ENCODE results near the gene ACP3.
"Not testable (repeated sequence)": the region's sequence is repeated elsewhere in the genome, so short reads cannot be mapped to it uniquely, and the experiment has no call there.

Gene ACP3

DNA sequence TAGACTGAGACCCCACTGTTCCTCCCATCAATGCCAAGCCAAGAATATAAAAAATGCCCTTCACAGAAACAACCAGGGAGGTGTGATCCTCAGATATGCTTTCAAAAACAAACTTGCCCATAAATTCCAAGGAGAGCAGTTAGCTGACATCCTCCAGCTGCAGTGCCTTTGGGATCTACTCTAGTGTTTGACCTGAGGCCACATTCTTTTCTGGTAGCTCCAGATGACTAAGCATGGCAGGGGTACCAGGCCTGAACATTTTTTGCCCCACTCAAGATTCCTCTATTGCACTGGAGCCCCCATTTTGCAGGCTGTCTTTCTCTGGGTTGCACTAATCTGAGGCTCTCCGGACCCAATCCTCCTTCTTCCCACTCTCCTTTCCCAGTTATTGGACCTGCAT, 27.9 kb upstream of the ACP3 start:
- no peaks in the 10 kb centered on the region for H3K9me3 ChIP-seq (ENCODE audit: control insufficient read depth, low read depth, low read length)

DNA sequence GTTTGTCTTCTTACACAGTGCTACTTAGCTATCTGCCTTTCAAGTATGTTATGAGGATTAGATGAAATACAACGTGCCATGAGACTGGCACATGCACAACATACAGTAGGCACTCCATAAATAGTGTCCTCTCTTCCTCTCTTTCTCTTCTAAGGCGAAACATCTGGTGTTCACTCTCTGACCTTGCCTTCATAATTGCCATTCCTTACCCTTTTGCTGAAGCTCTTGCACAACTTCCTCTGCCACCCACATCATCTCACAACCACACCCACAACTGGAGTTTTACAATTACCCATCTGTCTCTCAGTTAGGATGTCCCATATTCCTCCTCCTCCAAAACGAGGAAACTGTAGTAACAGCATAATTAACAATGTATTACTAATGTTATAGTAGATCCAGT, 26.4 kb upstream of the ACP3 start:
- Histone ChIP-seq H3K27ac (ENCODE audit: low read length) (no peak overlapping the region), H3K36me3 (ENCODE audit: control insufficient read depth, low read depth, low read length) (no peaks in the 10 kb centered on the region), H3K27me3 (ENCODE audit: control insufficient read depth, insufficient read depth, low read length) (no peaks in the 10 kb centered on the region), H3K4me1 (ENCODE audit: control insufficient read depth, low read depth, low read length) (peaks cover 5% of the 10 kb centered on the region), H3K4me3 (ENCODE audit: low read length) (no peak overlapping the region), H3K9ac (ENCODE audit: low read length) (no peak overlapping the region), H3K9me3 (ENCODE audit: control insufficient read depth, low read depth, low read length) (no peaks in the 10 kb centered on the region)

More for the DNA sequence above, 27.9 kb upstream of the ACP3 start:
- Histone ChIP-seq H3K9ac (ENCODE audit: low read length) (no peak overlapping the region), H3K36me3 (ENCODE audit: control insufficient read depth, low read depth, low read length) (no peaks in the 10 kb centered on the region), H3K27ac (ENCODE audit: low read length) (no peak overlapping the region), H3K4me3 (ENCODE audit: low read length) (no peak overlapping the region), H3K4me1 (ENCODE audit: control insufficient read depth, low read depth, low read length) (peaks cover 20% of the 10 kb centered on the region), H3K27me3 (ENCODE audit: control insufficient read depth, insufficient read depth, low read length) (no peaks in the 10 kb centered on the region)

GRCh38 chr3:132292042-132292441, 25.2 kb upstream of the ACP3 start:
- Histone ChIP-seq H3K9ac (ENCODE audit: low read length) (no peak overlapping the region), H3K27me3 (ENCODE audit: control insufficient read depth, insufficient read depth, low read length) (no peaks in the 10 kb centered on the region), H3K27ac (ENCODE audit: low read length) (no peak overlapping the region), H3K4me3 (ENCODE audit: low read length) (no peak overlapping the region), H3K36me3 (ENCODE audit: control insufficient read depth, low read depth, low read length) (no peaks in the 10 kb centered on the region), H3K9me3 (ENCODE audit: control insufficient read depth, low read depth, low read length) (no peaks in the 10 kb centered on the region), H3K4me1 (ENCODE audit: control insufficient read depth, low read depth, low read length) (no peaks in the 10 kb centered on the region)

- Histone ChIP-seq H3K27me3 (ENCODE audit: control insufficient read depth, insufficient read depth, low read length) (no peaks in the 10 kb centered on the region), H3K4me3 (ENCODE audit: low read length) (no peak overlapping the region), H3K27ac (ENCODE audit: low read length) (no peak overlapping the region), H3K36me3 (ENCODE audit: control insufficient read depth, low read depth, low read length) (no peaks in the 10 kb centered on the region), H3K9ac (ENCODE audit: low read length) (no peak overlapping the region), H3K9me3 (ENCODE audit: control insufficient read depth, low read depth, low read length) (no peaks in the 10 kb centered on the region), H3K4me1 (ENCODE audit: control insufficient read depth, low read depth, low read length) (no peaks in the 10 kb centered on the region)
Observed at GRCh38 chr3:132293251-132293650, 24.0 kb upstream of the ACP3 start.

DNA sequence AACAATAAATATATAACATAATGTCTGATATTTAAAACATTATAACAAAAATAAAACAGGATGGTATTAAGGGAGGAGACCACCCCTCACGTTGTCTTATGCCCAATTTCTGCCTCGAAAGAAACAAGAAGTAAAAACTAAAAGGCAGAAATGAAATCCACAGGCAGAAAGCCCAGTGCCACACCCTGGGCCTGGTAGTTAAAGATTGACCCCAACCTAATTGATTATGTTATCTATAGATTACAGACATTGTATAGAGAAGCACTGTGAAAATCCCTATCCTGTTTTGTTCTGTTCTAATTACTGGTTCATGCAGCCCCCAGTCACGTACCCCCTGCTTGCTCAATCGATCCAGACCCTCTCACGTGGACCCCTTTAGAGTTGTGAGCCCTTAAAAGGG, 22.3 kb upstream of the ACP3 start:
- Histone ChIP-seq H3K27me3 (ENCODE audit: control insufficient read depth, insufficient read depth, low read length) (no peaks in the 10 kb centered on the region), H3K4me1 (ENCODE audit: control insufficient read depth, low read depth, low read length) (no peaks in the 10 kb centered on the region), H3K9ac (ENCODE audit: low read length) (no peak overlapping the region), H3K9me3 (ENCODE audit: control insufficient read depth, low read depth, low read length) (no peaks in the 10 kb centered on the region), H3K27ac (ENCODE audit: low read length) (no peak overlapping the region), H3K36me3 (ENCODE audit: control insufficient read depth, low read depth, low read length) (no peaks in the 10 kb centered on the region), H3K4me3 (ENCODE audit: low read length) (no peak overlapping the region)

- not testable (repeated sequence) for H3K27me3 ChIP-seq (ENCODE audit: control insufficient read depth, insufficient read depth, low read length)
Observed at GRCh38 chr3:132303336-132304201, 13.6 kb upstream of the ACP3 start.

DNA sequence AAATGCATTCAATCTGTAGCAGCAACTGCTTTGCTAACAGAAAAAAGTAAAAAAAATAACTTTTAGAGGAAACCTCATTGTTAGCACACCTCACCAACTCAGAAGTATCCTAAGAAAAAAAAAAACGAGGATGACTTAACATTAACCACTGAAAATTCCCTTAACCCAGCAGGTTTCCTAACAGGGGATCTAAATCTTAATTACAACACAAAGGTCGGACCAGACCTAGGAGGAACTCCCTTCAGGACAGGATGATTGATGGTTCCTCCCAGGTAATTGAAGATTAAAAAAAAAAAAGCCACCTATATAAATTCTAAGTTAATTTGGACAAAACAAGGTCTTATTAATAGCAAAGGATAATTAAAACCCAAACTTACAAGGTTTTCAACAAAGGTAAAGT, 12.9 kb upstream of the ACP3 start:
- peaks cover 10% of the 10 kb centered on the region for H3K9me3 ChIP-seq (ENCODE audit: control insufficient read depth, low read depth, low read length)
- H3K36me3 ChIP-seq (ENCODE audit: control insufficient read depth, low read depth, low read length); H3K4me3 ChIP-seq (ENCODE audit: low read length); H3K9ac ChIP-seq (ENCODE audit: low read length); H3K27me3 ChIP-seq (ENCODE audit: control insufficient read depth, insufficient read depth, low read length); H3K27ac ChIP-seq (ENCODE audit: low read length): not testable (repeated sequence)
- H3K4me1 ChIP-seq (ENCODE audit: control insufficient read depth, low read depth, low read length): peaks cover 11% of the 10 kb centered on the region

More at GRCh38 chr3:132303336-132304201, 13.6 kb upstream of the ACP3 start:
- H3K9ac ChIP-seq (ENCODE audit: low read length); H3K27ac ChIP-seq (ENCODE audit: low read length); H3K4me3 ChIP-seq (ENCODE audit: low read length); H3K36me3 ChIP-seq (ENCODE audit: control insufficient read depth, low read depth, low read length): not testable (repeated sequence)
- Histone ChIP-seq H3K9me3 (ENCODE audit: control insufficient read depth, low read depth, low read length) (peaks cover 10% of the 10 kb centered on the region), H3K4me1 (ENCODE audit: control insufficient read depth, low read depth, low read length) (peaks cover 11% of the 10 kb centered on the region)

DNA sequence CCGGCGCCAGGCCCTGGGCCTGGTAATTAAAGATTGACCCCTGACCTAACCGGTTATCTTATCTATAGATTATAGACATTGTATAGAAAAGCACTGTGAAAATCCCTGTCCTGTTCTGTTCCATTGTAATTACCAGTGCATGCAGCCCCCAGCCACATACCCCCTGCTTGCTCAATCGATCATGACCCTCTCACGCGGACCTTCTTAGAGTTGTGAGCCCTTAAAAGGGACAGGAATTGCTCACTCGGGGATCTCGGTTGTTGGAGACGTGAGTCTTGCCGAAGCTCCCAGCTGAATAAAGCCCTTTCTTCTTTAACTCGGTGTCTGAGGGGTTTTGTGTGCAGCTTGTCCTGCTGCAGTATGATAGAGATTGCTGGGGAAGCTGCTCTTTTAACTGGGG, 7.2 kb upstream of the ACP3 start:
- H3K9me3 ChIP-seq (ENCODE audit: control insufficient read depth, low read depth, low read length); H3K27me3 ChIP-seq (ENCODE audit: control insufficient read depth, insufficient read depth, low read length); H3K4me3 ChIP-seq (ENCODE audit: low read length); H3K27ac ChIP-seq (ENCODE audit: low read length); H3K4me1 ChIP-seq (ENCODE audit: control insufficient read depth, low read depth, low read length); H3K36me3 ChIP-seq (ENCODE audit: control insufficient read depth, low read depth, low read length); H3K9ac ChIP-seq (ENCODE audit: low read length): not testable (repeated sequence)

- no peak overlapping the region for H3K4me3 ChIP-seq (ENCODE audit: low read length)
- no peaks in the 10 kb centered on the region for H3K27me3 ChIP-seq (ENCODE audit: control insufficient read depth, insufficient read depth, low read length)
- H3K4me1 ChIP-seq (ENCODE audit: control insufficient read depth, low read depth, low read length): no peaks in the 10 kb centered on the region
- H3K36me3 ChIP-seq (ENCODE audit: control insufficient read depth, low read depth, low read length): no peaks in the 10 kb centered on the region
- H3K9me3 ChIP-seq (ENCODE audit: control insufficient read depth, low read depth, low read length): no peaks in the 10 kb centered on the region
- no peak overlapping the region for H3K9ac ChIP-seq (ENCODE audit: low read length)
- no peak overlapping the region for H3K27ac ChIP-seq (ENCODE audit: low read length)
Observed at GRCh38 chr3:132311316-132311715, 5.9 kb upstream of the ACP3 start.

GRCh38 chr3:132311841-132312240, 5.4 kb upstream of the ACP3 start:
- H3K4me1 ChIP-seq (ENCODE audit: control insufficient read depth, low read depth, low read length): no peaks in the 10 kb centered on the region
- H3K4me3 ChIP-seq (ENCODE audit: low read length): no peak overlapping the region
- no peaks in the 10 kb centered on the region for H3K9me3 ChIP-seq (ENCODE audit: control insufficient read depth, low read depth, low read length)
- no peak overlapping the region for H3K9ac ChIP-seq (ENCODE audit: low read length)
- no peaks in the 10 kb centered on the region for H3K27me3 ChIP-seq (ENCODE audit: control insufficient read depth, insufficient read depth, low read length)
- no peaks in the 10 kb centered on the region for H3K36me3 ChIP-seq (ENCODE audit: control insufficient read depth, low read depth, low read length)
- no peak overlapping the region for H3K27ac ChIP-seq (ENCODE audit: low read length)

DNA sequence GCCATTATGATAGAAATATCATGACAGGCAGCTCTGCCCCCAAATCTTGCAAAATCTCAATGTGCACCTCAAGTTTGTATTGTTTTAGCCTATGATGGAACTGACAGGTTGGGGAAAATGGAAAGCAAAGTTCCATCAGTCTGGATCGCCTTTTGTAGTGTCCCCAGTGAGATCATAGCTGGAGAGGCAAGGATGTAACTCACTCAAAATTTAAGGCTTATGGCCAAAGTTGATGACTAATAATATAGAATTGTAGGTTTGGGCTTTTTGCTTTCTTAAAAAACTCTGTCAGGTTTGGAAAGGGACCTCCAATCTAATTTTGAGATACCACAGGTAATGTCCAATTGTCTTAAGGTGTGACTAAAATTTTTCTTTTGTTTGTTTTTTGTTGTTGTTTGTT, 1.4 kb upstream of the ACP3 start:
- H3K27ac ChIP-seq (ENCODE audit: low read length): no peak overlapping the region
- H3K4me1 ChIP-seq (ENCODE audit: control insufficient read depth, low read depth, low read length): peaks cover 33% of the 10 kb centered on the region
- H3K9me3 ChIP-seq (ENCODE audit: control insufficient read depth, low read depth, low read length): no peaks in the 10 kb centered on the region
- H3K9ac ChIP-seq (ENCODE audit: low read length): no peak overlapping the region
- H3K27me3 ChIP-seq (ENCODE audit: control insufficient read depth, insufficient read depth, low read length): no peaks in the 10 kb centered on the region
- no peaks in the 10 kb centered on the region for H3K36me3 ChIP-seq (ENCODE audit: control insufficient read depth, low read depth, low read length)
- no peak overlapping the region for H3K4me3 ChIP-seq (ENCODE audit: low read length)

DNA sequence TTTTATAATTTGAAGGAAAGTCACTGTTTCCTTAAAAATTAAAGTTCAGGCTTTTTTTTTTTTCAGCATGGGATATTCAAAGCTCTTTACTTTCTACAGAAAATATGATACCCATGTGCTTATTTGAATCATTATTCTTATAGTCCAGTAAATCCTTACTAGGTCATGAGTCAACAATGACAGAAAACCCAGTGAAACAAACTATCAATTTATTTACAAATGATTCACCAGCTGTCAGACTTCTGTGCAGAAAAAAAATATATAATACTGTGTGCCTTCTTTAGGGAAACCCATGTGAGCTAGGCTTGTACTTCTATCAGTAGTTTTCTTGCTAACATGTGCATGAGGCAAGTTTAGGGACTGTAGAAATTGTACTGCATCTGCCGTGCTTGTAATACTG, 1.2 kb downstream of the ACP3 start:
- no peak overlapping the region for H3K4me3 ChIP-seq (ENCODE audit: low read length)
- H3K9me3 ChIP-seq (ENCODE audit: control insufficient read depth, low read depth, low read length): no peaks in the 10 kb centered on the region
- H3K27ac ChIP-seq (ENCODE audit: low read length): no peak overlapping the region
- no peak overlapping the region for H3K9ac ChIP-seq (ENCODE audit: low read length)
- H3K36me3 ChIP-seq (ENCODE audit: control insufficient read depth, low read depth, low read length): no peaks in the 10 kb centered on the region
- no peaks in the 10 kb centered on the region for H3K27me3 ChIP-seq (ENCODE audit: control insufficient read depth, insufficient read depth, low read length)
- H3K4me1 ChIP-seq (ENCODE audit: control insufficient read depth, low read depth, low read length): peaks cover 33% of the 10 kb centered on the region
